A549 (cell line): ENCODE data around the gene PPP3CA.

Experiments
- CTCF ChIP-seq: fragments of >200 bp; sonication (Bioruptor Twin); formaldehyde crosslinking; IDR thresholded peaks from 3 replicates; pipeline ENCODE4 v1.5.1; 2016
- HES2 ChIP-seq: fragments of >200 bp; sonication (Bioruptor Twin); formaldehyde crosslinking; IDR thresholded peaks from 2 replicates; pipeline ENCODE4 v1.6.1; 2016
- POLR2A ChIP-seq: IDR thresholded peaks from 2 replicates; pipeline ENCODE4 v1.6.1; 2012; ENCODE audit warnings: mild to moderate bottlenecking, low read length
- POLR2AphosphoS2 ChIP-seq: conservative IDR thresholded peaks from 2 replicates; pipeline ENCODE4 v1.6.1; 2012; ENCODE audit warnings: low read length, improper control_type of control experiment, inconsistent platforms
- REST ChIP-seq: fragments of 200-600 bp; sonication (generic); IDR thresholded peaks from 2 replicates; pipeline ENCODE4 v1.6.1; 2016; ENCODE audit warnings: antibody characterized with exemption, mild to moderate bottlenecking, moderate library complexity
- RNF2 ChIP-seq: fragments of 200-600 bp; sonication (generic); IDR thresholded peaks from 2 replicates; pipeline ENCODE4 v1.6.1; 2016; ENCODE audit warnings: low read depth, mild to moderate bottlenecking, antibody characterized with exemption, moderate library complexity, borderline replicate concordance
- SREBF2 ChIP-seq: fragments of 450-650 bp; IDR thresholded peaks from 2 replicates; pipeline ENCODE4 v1.6.1; 2014; ENCODE audit warnings: mild to moderate bottlenecking, moderate library complexity
- USF2 ChIP-seq: fragments of 450-650 bp; IDR thresholded peaks from 2 replicates; pipeline ENCODE4 v1.6.1; 2014; ENCODE audit warnings: antibody characterized with exemption
- ZC3H11A ChIP-seq: fragments of 450-650 bp; IDR thresholded peaks from 2 replicates; pipeline ENCODE4 v1.6.1; 2014; ENCODE audit warnings: antibody characterized with exemption, mild to moderate bottlenecking

GRCh38 chr4:101145021-101145420, 202.3 kb downstream of the PPP3CA start:
- TF ChIP-seq POLR2A (no peak), POLR2AphosphoS2 (no peak), USF2 (no peak), CTCF (no peak), SREBF2 (no peak), REST (no peak), HES2 (no peak), ZC3H11A (no peak), RNF2 (no peak)
